PFSK-1 (cell line): ENCODE results near the gene SRRD.

Experiments
- FOXP2 ChIP-seq: optimal IDR thresholded peaks from 2 replicates; pipeline ENCODE3; 2011; ENCODE audit warnings: borderline replicate concordance, control low read depth, inconsistent platforms; ENCODE audit not compliant: insufficient read depth; ENCODE audit errors: extremely low read length, extremely low read depth
- POLR2AphosphoS5 ChIP-seq: IDR thresholded peaks from 2 replicates; pipeline ENCODE4 v1.6.1; 2012; ENCODE audit warnings: low read depth, mild to moderate bottlenecking, control low read depth, low read length, moderate library complexity
- SIN3A ChIP-seq: IDR thresholded peaks from 2 replicates; pipeline ENCODE4 v1.6.1; 2012; ENCODE audit warnings: mild to moderate bottlenecking, low read length, moderate library complexity, borderline replicate concordance; ENCODE audit not compliant: insufficient read depth
- TAF1 ChIP-seq: IDR thresholded peaks from 2 replicates; pipeline ENCODE4 v1.6.1; 2012; ENCODE audit warnings: low read length, control low read depth, borderline replicate concordance; ENCODE audit not compliant: insufficient read depth
- TF ChIP-seq, protein P1 (sequence below), 2 experiments: IDR thresholded peaks; 2 replicates each; pipeline versions ENCODE4 v1.6.1 to v1.8.0; 2011 to 2012; ENCODE audit warnings: low read depth in 2 of 2, low read length in 2 of 2, control low read depth in 1 of 2, inconsistent platforms in 1 of 2, mild to moderate bottlenecking in 1 of 2, moderate library complexity in 1 of 2; ENCODE audit not compliant: insufficient read depth in 1 of 2

SRRD gene

GRCh38 chr22:26445577-26446275 lies 38.0 kb upstream of the SRRD start:
- TF ChIP-seq TAF1 (no peak), FOXP2 (no peak), POLR2AphosphoS5 (no peak), SIN3A (no peak)
- TF ChIP-seq, protein P1, sequence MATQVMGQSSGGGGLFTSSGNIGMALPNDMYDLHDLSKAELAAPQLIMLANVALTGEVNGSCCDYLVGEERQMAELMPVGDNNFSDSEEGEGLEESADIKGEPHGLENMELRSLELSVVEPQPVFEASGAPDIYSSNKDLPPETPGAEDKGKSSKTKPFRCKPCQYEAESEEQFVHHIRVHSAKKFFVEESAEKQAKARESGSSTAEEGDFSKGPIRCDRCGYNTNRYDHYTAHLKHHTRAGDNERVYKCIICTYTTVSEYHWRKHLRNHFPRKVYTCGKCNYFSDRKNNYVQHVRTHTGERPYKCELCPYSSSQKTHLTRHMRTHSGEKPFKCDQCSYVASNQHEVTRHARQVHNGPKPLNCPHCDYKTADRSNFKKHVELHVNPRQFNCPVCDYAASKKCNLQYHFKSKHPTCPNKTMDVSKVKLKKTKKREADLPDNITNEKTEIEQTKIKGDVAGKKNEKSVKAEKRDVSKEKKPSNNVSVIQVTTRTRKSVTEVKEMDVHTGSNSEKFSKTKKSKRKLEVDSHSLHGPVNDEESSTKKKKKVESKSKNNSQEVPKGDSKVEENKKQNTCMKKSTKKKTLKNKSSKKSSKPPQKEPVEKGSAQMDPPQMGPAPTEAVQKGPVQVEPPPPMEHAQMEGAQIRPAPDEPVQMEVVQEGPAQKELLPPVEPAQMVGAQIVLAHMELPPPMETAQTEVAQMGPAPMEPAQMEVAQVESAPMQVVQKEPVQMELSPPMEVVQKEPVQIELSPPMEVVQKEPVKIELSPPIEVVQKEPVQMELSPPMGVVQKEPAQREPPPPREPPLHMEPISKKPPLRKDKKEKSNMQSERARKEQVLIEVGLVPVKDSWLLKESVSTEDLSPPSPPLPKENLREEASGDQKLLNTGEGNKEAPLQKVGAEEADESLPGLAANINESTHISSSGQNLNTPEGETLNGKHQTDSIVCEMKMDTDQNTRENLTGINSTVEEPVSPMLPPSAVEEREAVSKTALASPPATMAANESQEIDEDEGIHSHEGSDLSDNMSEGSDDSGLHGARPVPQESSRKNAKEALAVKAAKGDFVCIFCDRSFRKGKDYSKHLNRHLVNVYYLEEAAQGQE (IDR thresholded peaks at IDR 0.05; ENCODE audit: insufficient read depth in 1 of 2, low read depth in 2 of 2, low read length in 2 of 2): no peak

DNA sequence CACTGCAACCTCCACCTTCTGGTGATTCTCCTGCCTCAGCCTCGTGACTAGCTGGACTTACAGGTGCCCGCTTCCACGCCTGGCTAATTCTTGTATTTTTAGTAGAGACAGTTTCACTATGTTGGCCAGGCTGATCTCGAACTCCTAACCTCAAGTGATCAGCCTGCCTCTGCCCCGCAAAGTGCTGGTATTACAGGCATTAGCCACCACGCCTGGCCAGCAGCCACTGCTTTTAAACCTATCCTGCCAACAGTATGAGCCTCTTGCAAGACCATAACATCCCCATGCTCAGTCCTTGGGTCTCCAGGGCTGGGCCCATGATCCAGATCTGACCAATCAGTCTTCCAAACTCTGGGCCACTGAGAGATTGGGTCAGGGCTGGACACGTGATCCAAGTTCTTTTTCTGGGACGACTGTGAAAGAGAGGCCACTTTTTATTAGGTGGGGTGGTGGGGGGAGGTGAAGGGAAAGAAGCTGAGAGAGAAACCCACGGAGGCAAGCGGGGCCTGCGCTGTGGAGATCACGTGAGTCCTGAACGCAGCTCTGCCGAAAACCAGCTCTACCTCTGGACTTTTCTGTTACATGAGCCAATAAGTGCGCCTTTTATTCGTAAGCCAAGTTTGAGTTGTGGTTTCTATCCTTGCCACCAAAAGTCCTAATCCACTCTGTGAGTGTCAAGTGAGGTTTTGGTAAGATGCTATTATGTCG lies 36.7 kb upstream of the SRRD start:
- TF ChIP-seq POLR2AphosphoS5: no peak
- no peak for TF ChIP-seq SIN3A
- TF ChIP-seq FOXP2: no peak
- TF ChIP-seq, protein P1 (IDR thresholded peaks at IDR 0.05; ENCODE audit: insufficient read depth in 1 of 2, low read depth in 2 of 2, low read length in 2 of 2): no peak
- no peak for TF ChIP-seq TAF1

DNA sequence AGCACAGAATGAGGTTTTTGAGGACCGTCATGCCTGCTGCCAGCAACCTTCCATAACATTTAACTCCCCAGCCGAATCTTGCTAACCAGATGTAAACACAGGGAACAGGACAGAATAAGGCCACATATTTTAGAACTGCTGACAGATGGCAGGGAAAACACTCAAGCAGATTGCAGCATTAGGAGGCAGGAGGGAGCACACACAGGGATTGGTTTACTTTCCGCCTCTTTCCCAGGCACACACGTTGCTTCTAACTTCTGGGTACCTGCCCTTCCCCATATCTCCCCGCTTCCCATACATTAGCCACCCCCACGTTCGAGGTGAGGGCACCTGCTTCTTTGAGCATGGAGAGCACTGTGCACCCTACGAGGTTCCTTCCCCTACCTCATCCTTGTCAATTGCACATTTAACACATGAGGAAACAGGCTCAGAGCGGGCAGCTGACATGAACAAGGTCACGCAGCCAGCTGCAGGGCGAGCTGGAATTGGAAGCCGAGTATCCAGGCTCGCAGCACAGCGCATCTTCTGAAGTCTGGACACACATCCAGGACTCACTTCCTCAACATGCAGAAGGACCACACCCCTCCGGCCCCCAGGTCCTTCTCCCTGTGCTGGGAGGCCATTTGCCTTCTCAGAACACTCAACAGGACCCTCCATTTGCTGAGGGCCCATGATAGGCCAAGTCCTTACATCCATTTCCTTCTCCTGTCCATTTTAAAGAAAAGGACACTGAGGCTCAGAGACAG lies 35.9 kb upstream of the SRRD start:
- TF ChIP-seq TAF1 (no peak), SIN3A (no peak)
- TF ChIP-seq, protein P1 (IDR thresholded peaks at IDR 0.05; ENCODE audit: insufficient read depth in 1 of 2, low read depth in 2 of 2, low read length in 2 of 2): no peak

- no peak for TF ChIP-seq FOXP2
- no peak for TF ChIP-seq POLR2AphosphoS5
- TF ChIP-seq, protein P1 (IDR thresholded peaks at IDR 0.05; ENCODE audit: insufficient read depth in 1 of 2, low read depth in 2 of 2, low read length in 2 of 2): no peak
- TF ChIP-seq SIN3A: no peak
- TF ChIP-seq TAF1: no peak
Measured at GRCh38 chr22:26448334-26448733, 35.3 kb upstream of the SRRD start.
